Measurements from ENCODE around the gene KRTAP10-12. TPM values are rescaled to one million over a fixed set of nuclear protein-coding genes. Genes with fewer than 3 reads are reported as not detected.

Gene KRTAP10-12
- total and polyA plus RNA-seq, 2 of the 4 experiments (the other 2 are of a cell fraction) = not detected

- POLR2A ChIA-PET (ENCODE audit: unreplicated experiment) = no interaction called here
- Histone ChIP-seq H3K56ac (ENCODE audit: extremely low read depth, insufficient read depth, low read length) (no peak overlapping the region), H2AFZ (replicated peaks; ENCODE audit: low read length, poor library complexity) (no peak overlapping the region), H2BK120ac (ENCODE audit: low read depth, low read length) (no peak overlapping the region), H3K9me3 (ENCODE audit: control insufficient read depth, insufficient read depth, low read length) (peaks cover 4% of the 10 kb centered on the region), H3K14ac (replicated peaks; ENCODE audit: low read depth, low read length) (no peak overlapping the region), H2BK20ac (ENCODE audit: low read depth, low read length) (no peak overlapping the region), H3K36me3 (ENCODE audit: control insufficient read depth, insufficient read depth, low read length) (no peaks in the 10 kb centered on the region), H4K5ac (ENCODE audit: low read depth, low read length) (no peak overlapping the region), H3K9me1 (ENCODE audit: insufficient read depth, low read length) (no peaks in the 10 kb centered on the region), H3K4me3 (ENCODE audit: insufficient read depth, low read depth, low read length) (no peak overlapping the region), H3K9ac (ENCODE audit: low read depth, low read length) (no peak overlapping the region), H3K27ac (ENCODE audit: insufficient read depth, low read length) (no peak overlapping the region), H2AK9ac (replicated peaks; ENCODE audit: low read depth, low read length, poor library complexity) (no peak overlapping the region), H2BK5ac (ENCODE audit: low read depth, low read length, poor library complexity, severe bottlenecking) (no peak overlapping the region), H3K27me3 (ENCODE audit: control insufficient read depth, insufficient read depth, low read length) (peaks cover 20% of the 10 kb centered on the region), H3K4ac (ENCODE audit: low read depth, low read length) (no peak overlapping the region), H4K20me1 (ENCODE audit: insufficient read depth, low read length) (no peaks in the 10 kb centered on the region), H2AK5ac (ENCODE audit: low read depth, low read length) (no peak overlapping the region), H3K23ac (ENCODE audit: low read depth, low read length) (no peak overlapping the region), H3K18ac (ENCODE audit: low read depth, low read length) (no peak overlapping the region), H3K4me2 (ENCODE audit: low read depth, low read length) (no peak overlapping the region), H3K79me1 (ENCODE audit: low read depth in 1 of 2, low read length in 2 of 2) (no peaks in the 10 kb centered on the region), H4K91ac (ENCODE audit: insufficient read depth, low read depth, low read length) (no peak overlapping the region), H4K8ac (ENCODE audit: low read depth in 2 of 2, low read length in 2 of 2) (no peak overlapping the region), H2BK15ac (ENCODE audit: low read depth, low read length) (no peak overlapping the region), H3K4me1 (ENCODE audit: control insufficient read depth, insufficient read depth, low read length) (no peaks in the 10 kb centered on the region)
- CTCF ChIA-PET = no interaction called here
- in situ Hi-C loops (cut with MboI; ENCODE audit: low sequenced_read_pairs) = no loop called here
- no peak for DNase-seq
- intact Hi-C loops (cut with micrococcal nuclease) = no loop called here
- WGBS, 2 experiments (ENCODE audit: extremely low coverage in 2 of 2, insufficient read length in 1 of 2) = 44% methylated on average over 9 of the region's 9 CpGs; no CpG with 5 or more reads in 1 of the 2 experiments
- TF ChIP-seq ELK1 (IDR thresholded peaks at IDR 0.05; ENCODE audit: borderline replicate concordance, low read depth, low read length) = no peak
- TF ChIP-seq MAZ (IDR thresholded peaks at IDR 0.05; ENCODE audit: borderline replicate concordance, low read depth, low read length) = no peak
- no peak for TF ChIP-seq FOS (IDR thresholded peaks at IDR 0.05; ENCODE audit: low read depth, low read length)
- no peak for TF ChIP-seq USF2 (IDR thresholded peaks at IDR 0.05; ENCODE audit: low read depth, low read length)
- no peak for TF ChIP-seq RFX5 (IDR thresholded peaks at IDR 0.05; ENCODE audit: low read depth, low read length)
- no peak for TF ChIP-seq MAFK (IDR thresholded peaks at IDR 0.05; ENCODE audit: low read depth, low read length)
- no peak for TF ChIP-seq POLR2A (IDR thresholded peaks at IDR 0.05; ENCODE audit: low read depth, low read length)
- no peak for TF ChIP-seq CTCF (conservative IDR thresholded peaks at IDR 0.05; ENCODE audit: low read depth, low read length)
- no peak for TF ChIP-seq MXI1 (IDR thresholded peaks at IDR 0.05; ENCODE audit: borderline replicate concordance, low read depth, low read length)
- TF ChIP-seq RAD21 (IDR thresholded peaks at IDR 0.05; ENCODE audit: low read length) = no peak
- no peak for TF ChIP-seq CHD1 (IDR thresholded peaks at IDR 0.05; ENCODE audit: low read depth, low read length)
- TF ChIP-seq CEBPB (IDR thresholded peaks at IDR 0.05; ENCODE audit: low read depth, low read length) = no peak
- no peak for TF ChIP-seq RCOR1 (IDR thresholded peaks at IDR 0.05; ENCODE audit: insufficient replicate concordance, low read length)
- TF ChIP-seq BHLHE40 (IDR thresholded peaks at IDR 0.05; ENCODE audit: low read depth, low read length) = no peak
- no peak for TF ChIP-seq NFE2L2 (IDR thresholded peaks at IDR 0.05; ENCODE audit: low read depth, low read length)
- TF ChIP-seq SMC3 (IDR thresholded peaks at IDR 0.05; ENCODE audit: low read depth, low read length) = no peak
- dilution Hi-C loops (cut with HindIII; ENCODE audit: low sequenced_read_pairs, unreplicated experiment) = no loop called here
- BruUV-seq (replicated peaks) = no TSS peak
- ATAC-seq (ENCODE audit: low read depth) = no peak
Observed at GRCh38 chr21:44730951-44731579, 34.1 kb downstream of the KRTAP10-12 start.
